ENCODE data around the gene DAZAP1. TPM values are rescaled to one million over a fixed set of nuclear protein-coding genes. Genes with fewer than 3 reads are reported as not detected.
"Not testable (repeated sequence)": the region's sequence is repeated elsewhere in the genome, so short reads cannot be mapped to it uniquely, and the experiment has no call there.

Gene DAZAP1
- total RNA-seq, 1 donor = 61.7 TPM

GRCh38 chr19:1434040-1434366 is 26.6 kb downstream of the DAZAP1 start:
- DNase-seq (ENCODE audit: low read depth) = no peak
- no peak for TF ChIP-seq CTCF (IDR thresholded peaks at IDR 0.05; ENCODE audit: insufficient read depth, low read depth, low read length)
- H3K4me3 ChIP-seq (ENCODE audit: low read depth, low read length) = no peak overlapping the region

- no peak for TF ChIP-seq CTCF (IDR thresholded peaks at IDR 0.05; ENCODE audit: insufficient read depth, low read depth, low read length)
- no peak for DNase-seq (ENCODE audit: low read depth)
- H3K4me3 ChIP-seq (ENCODE audit: low read depth, low read length) = no peak overlapping the region
These were observed 27.2 kb downstream of the DAZAP1 start for GRCh38 chr19:1434577-1435060.

- TF ChIP-seq CTCF (IDR thresholded peaks at IDR 0.05; ENCODE audit: insufficient read depth, low read depth, low read length) = no peak
- no peak for DNase-seq (ENCODE audit: low read depth)
- H3K4me3 ChIP-seq (ENCODE audit: low read depth, low read length) = no peak overlapping the region
These were observed 28.1 kb downstream of the DAZAP1 start for GRCh38 chr19:1435378-1435989.

- no peak for TF ChIP-seq CTCF (IDR thresholded peaks at IDR 0.05; ENCODE audit: insufficient read depth, low read depth, low read length)
- peak overlapping the region; percentile 91 for H3K4me3 ChIP-seq (ENCODE audit: low read depth, low read length)
- DNase-seq (ENCODE audit: low read depth) = no peak
These were observed 30.2 kb downstream of the DAZAP1 start for GRCh38 chr19:1437609-1438008.

- peak; percentile 83 for TF ChIP-seq CTCF (IDR thresholded peaks at IDR 0.05; ENCODE audit: insufficient read depth, low read depth, low read length)
- peak; percentile 97 for DNase-seq (ENCODE audit: low read depth)
- H3K4me3 ChIP-seq (ENCODE audit: low read depth, low read length) = peak within 1 kb of the TSS; percentile 91
These were observed 30.9 kb downstream of the DAZAP1 start, which contains the start of gene RPS15 for GRCh38 chr19:1438035-1438932. Gene RPS15, plus strand, starts transcription at chr19:1438396. Its CDS starts 30 bp downstream, at chr19:1438426.

GRCh38 chr19:1438933-1439354 is 31.6 kb downstream of the DAZAP1 start:
- DNase-seq (ENCODE audit: low read depth) = no peak
- H3K4me3 ChIP-seq (ENCODE audit: low read depth, low read length) = peak overlapping the region; percentile 91
- TF ChIP-seq CTCF (IDR thresholded peaks at IDR 0.05; ENCODE audit: insufficient read depth, low read depth, low read length) = no peak

GRCh38 chr19:1439525-1440417 is 32.4 kb downstream of the DAZAP1 start:
- H3K4me3 ChIP-seq (ENCODE audit: low read depth, low read length) = peak overlapping the region; percentile 91
- DNase-seq (ENCODE audit: low read depth) = not testable (repeated sequence)
